ENCODE results near the gene CEMP1. TPM values are rescaled to one million over a fixed set of nuclear protein-coding genes. Genes with fewer than 3 reads are reported as not detected.

CEMP1 gene
- total and polyA plus RNA-seq, 11 donors: 0.04 to 0.27 (median 0.18) TPM; not detected in 8

DNA sequence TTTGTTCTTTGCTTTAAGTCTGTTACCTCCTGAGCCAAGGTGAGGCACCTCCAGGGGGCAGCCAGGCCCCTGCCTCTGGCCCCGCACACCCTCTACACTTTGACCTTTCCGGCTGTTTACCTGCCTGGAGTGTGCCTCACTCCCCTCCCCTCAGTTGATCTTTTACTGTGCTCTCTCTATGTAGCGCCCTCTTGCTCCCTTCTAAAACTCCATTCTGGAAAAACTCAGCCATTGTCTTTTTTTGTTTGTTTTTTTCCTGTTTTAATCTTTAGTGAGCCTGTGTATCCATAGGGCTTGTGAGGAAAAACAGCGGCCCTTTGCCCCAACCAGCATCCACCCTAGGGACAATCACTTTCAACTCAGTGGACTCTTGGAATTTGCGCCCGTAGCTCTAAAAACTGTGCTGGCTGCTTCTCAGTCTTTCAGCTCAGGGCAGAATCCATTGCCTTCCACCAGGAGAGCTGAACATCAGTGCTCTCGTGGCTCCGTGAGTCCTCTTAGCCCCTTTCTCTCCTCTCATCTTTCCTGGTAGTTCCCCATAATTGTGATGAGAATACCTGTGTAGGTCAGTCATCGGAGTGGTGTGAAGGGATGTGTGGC, 6.8 kb downstream of the CEMP1 start:
- no peak for TF ChIP-seq POLR2A (IDR thresholded peaks at IDR 0.05)
- TF ChIP-seq, protein P1, sequence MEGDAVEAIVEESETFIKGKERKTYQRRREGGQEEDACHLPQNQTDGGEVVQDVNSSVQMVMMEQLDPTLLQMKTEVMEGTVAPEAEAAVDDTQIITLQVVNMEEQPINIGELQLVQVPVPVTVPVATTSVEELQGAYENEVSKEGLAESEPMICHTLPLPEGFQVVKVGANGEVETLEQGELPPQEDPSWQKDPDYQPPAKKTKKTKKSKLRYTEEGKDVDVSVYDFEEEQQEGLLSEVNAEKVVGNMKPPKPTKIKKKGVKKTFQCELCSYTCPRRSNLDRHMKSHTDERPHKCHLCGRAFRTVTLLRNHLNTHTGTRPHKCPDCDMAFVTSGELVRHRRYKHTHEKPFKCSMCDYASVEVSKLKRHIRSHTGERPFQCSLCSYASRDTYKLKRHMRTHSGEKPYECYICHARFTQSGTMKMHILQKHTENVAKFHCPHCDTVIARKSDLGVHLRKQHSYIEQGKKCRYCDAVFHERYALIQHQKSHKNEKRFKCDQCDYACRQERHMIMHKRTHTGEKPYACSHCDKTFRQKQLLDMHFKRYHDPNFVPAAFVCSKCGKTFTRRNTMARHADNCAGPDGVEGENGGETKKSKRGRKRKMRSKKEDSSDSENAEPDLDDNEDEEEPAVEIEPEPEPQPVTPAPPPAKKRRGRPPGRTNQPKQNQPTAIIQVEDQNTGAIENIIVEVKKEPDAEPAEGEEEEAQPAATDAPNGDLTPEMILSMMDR (IDR thresholded peaks at IDR 0.05): no peak
- ATAC-seq: no peak
- intact Hi-C loops (cut with DNase I): no loop called here
- Histone ChIP-seq H3K36me3 (peaks cover 0 to 76% (median 61%) of the 10 kb centered on the region in 9 donors), H3K4me1 (peaks cover 4 to 16% (median 14%) of the 10 kb centered on the region in 12 donors), H3K27ac (no peak overlapping the region), H3K4me3 (no peak overlapping the region), H3K9me3 (no peaks in the 10 kb centered on the region), H3K27me3 (no peaks in the 10 kb centered on the region)
- 92 to 95% (median 94%) methylated on average over 9 of the region's 9 CpGs for WGBS, 4 donors
- DNase-seq: peak in 1 of 5 donors; percentile 6

DNA sequence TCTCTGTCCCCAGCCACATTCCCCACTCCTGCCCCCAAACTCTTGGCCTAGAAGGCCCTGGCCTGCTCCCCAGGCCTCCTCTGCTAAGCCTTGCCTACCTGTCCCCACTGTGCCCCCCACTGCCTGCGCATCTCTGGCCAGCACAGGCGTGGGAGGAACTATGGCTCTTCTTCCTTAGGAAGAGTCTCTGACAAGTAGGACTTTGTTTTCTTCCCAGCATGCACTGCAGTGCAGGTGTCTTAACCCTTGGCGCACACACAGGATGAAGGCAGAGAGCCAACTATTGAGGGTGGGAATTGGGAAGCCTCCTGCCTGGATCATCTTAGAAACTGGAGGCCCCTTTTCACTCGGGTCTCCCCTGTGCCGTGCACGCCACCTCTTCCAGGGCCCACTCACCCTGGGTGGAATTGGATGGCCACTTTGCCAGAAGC, 7.4 kb downstream of the CEMP1 start:
- no peak for TF ChIP-seq POLR2A (IDR thresholded peaks at IDR 0.05)
- TF ChIP-seq, protein P1 (IDR thresholded peaks at IDR 0.05): no peak
- Histone ChIP-seq H3K9me3 (no peaks in the 10 kb centered on the region), H3K27me3 (no peaks in the 10 kb centered on the region), H3K4me3 (no peak overlapping the region), H3K27ac (no peak overlapping the region), H3K36me3 (peaks cover 0 to 76% (median 58%) of the 10 kb centered on the region in 9 donors), H3K4me1 (peaks cover 10 to 22% (median 20%) of the 10 kb centered on the region in 12 donors)
- intact Hi-C loops (cut with DNase I): no loop called here
- no peak for ATAC-seq
- WGBS, 4 donors: 89 to 96% (median 90%) methylated on average over 6 of the region's 6 CpGs
- peak in 1 of 5 donors; percentile 34 for DNase-seq

DNA sequence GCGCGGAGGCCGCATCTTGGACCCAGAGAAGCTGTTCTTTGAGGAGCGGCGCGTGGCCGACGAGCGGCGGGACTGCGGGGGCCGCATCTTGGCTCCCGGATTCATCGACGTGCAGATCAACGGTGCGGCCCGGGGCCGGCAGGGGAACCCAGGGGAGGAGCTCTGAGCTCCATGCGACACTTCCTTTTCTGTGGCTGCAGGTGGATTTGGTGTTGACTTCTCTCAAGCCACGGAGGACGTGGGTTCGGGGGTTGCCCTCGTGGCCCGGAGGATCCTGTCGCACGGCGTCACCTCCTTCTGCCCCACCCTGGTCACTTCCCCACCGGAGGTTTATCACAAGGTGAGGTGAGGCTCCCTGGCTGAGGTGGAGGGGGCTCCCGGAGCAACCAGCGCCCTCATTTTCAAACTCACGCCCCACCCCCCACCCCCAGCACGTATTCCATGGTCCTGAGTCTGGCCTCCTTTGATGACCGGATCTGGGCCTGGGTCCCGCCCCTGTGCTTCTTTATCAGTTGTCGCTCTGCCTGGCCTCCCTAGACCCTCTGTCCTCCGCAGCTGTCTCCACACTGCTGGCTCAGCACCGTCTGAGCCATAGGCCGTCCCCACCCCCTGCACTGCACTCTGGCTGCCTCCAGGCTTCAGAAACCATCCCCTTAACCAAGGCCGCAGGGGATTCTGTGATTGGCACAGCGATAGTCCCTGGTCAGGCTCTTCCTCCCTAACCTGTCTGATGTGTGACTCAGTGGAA, 10.2 kb downstream of the CEMP1 start:
- TF ChIP-seq POLR2A (IDR thresholded peaks at IDR 0.05): no peak
- TF ChIP-seq, protein P1 (IDR thresholded peaks at IDR 0.05): no peak
- peaks cover 0 to 57% (median 38%) of the 10 kb centered on the region in 9 donors for H3K36me3 ChIP-seq

More for the DNA sequence above, 10.2 kb downstream of the CEMP1 start:
- Histone ChIP-seq H3K27me3 (no peaks in the 10 kb centered on the region), H3K9me3 (no peaks in the 10 kb centered on the region), H3K27ac (peak overlapping the region in 9 of 12 donors; percentile 9 to 99 (median 85)), H3K4me1 (peaks cover 17 to 51% (median 47%) of the 10 kb centered on the region in 12 donors), H3K4me3 (peak overlapping the region; percentile 18 to 90 (median 67))
- peak in 1 of 4 donors; percentile 3 for ATAC-seq
- WGBS, 4 donors: 20 to 38% (median 24%) methylated on average over 22 to 41 of the region's 41 CpGs
- intact Hi-C loops (cut with DNase I): no loop called here
- peak in 4 of 5 donors; percentile 23 to 69 (median 44) for DNase-seq
